CD8-positive, alpha-beta memory T cell (primary cell): ENCODE results near the gene UQCRH. TPM values are rescaled to one million over a fixed set of nuclear protein-coding genes. Genes with fewer than 3 reads are reported as not detected.
"Not testable (repeated sequence)": the region's sequence is repeated elsewhere in the genome, so short reads cannot be mapped to it uniquely, and the experiment has no call there.

Experiments used
- CTCF ChIA-PET: fragments of 350-600 bp; sonication (Branson Sonifier 250); formaldehyde crosslinking; loops from one replicate; lab custom pipeline; 2021; ENCODE audit warnings: antibody characterized with exemption; lab: Charles Lee
- POLR2A ChIA-PET: fragments of 350-600 bp; sonication (Branson Sonifier 250); formaldehyde crosslinking; loops from one replicate; lab custom pipeline; 2021; ENCODE audit warnings: antibody characterized with exemption; lab: Charles Lee
- DNase-seq, 5 donors: peaks; one replicate each; pipeline versions ENCODE4 v3.0.0 to v3.0.0-alpha.2; 2020 to 2022; ENCODE audit warnings: mixed read lengths in 1 of 5
- H3K27ac ChIP-seq: one replicate; pipeline ENCODE4 v1.7.0; 2013; ENCODE audit warnings: low read depth, mild to moderate bottlenecking, low read length, moderate library complexity
- H3K27me3 ChIP-seq: 2 replicates; pipeline ENCODE4 v1.7.0; 2013; ENCODE audit warnings: low read length, mild to moderate bottlenecking; ENCODE audit not compliant: insufficient read depth, poor library complexity, severe bottlenecking
- H3K36me3 ChIP-seq: 2 replicates; pipeline ENCODE4 v1.7.0; 2013; ENCODE audit warnings: mild to moderate bottlenecking, low read length, moderate library complexity; ENCODE audit not compliant: insufficient read depth
- H3K4me1 ChIP-seq: 2 replicates; pipeline ENCODE4 v1.7.0; 2013; ENCODE audit warnings: mild to moderate bottlenecking, low read length, moderate library complexity; ENCODE audit not compliant: insufficient read depth
- H3K4me3 ChIP-seq: 2 replicates; pipeline ENCODE4 v1.7.0; 2013; ENCODE audit warnings: mild to moderate bottlenecking, low read length
- H3K9me3 ChIP-seq: 2 replicates; pipeline ENCODE4 v1.7.0; 2013; ENCODE audit warnings: mild to moderate bottlenecking, low read length
- H3K27ac Mint-ChIP-seq, 8 donors: one replicate each; pipeline ENCODE4 v1.8.0; 2020 to 2021; ENCODE audit warnings: mixed read lengths in 8 of 8, mild to moderate bottlenecking in 6 of 8, inconsistent platforms in 3 of 8, moderate library complexity in 3 of 8
- H3K27me3 Mint-ChIP-seq, 2 donors: one replicate each; pipeline ENCODE4 v1.8.0; 2020 to 2021; ENCODE audit warnings: mixed read lengths in 2 of 2, mild to moderate bottlenecking in 1 of 2, moderate library complexity in 1 of 2
- H3K36me3 Mint-ChIP-seq, 3 donors: one replicate each; pipeline ENCODE4 v1.8.0; 2020 to 2021; ENCODE audit warnings: mixed read lengths in 3 of 3, inconsistent platforms in 1 of 3, mild to moderate bottlenecking in 1 of 3
- H3K4me1 Mint-ChIP-seq, 3 donors: one replicate each; pipeline ENCODE4 v1.8.0; 2020 to 2021; ENCODE audit warnings: mixed read lengths in 3 of 3, inconsistent platforms in 1 of 3, mild to moderate bottlenecking in 1 of 3
- H3K4me3 Mint-ChIP-seq, 7 donors: one replicate each; pipeline ENCODE4 v1.8.0; 2020 to 2021; ENCODE audit warnings: mixed read lengths in 7 of 7, mild to moderate bottlenecking in 6 of 7, moderate library complexity in 4 of 7, inconsistent platforms in 2 of 7
- H3K9me3 Mint-ChIP-seq, 5 donors: one replicate each; pipeline ENCODE4 v1.8.0; 2020 to 2022; ENCODE audit warnings: mixed read lengths in 5 of 5, mild to moderate bottlenecking in 3 of 5, moderate library complexity in 2 of 5, inconsistent platforms in 1 of 5
- polyA plus RNA-seq: library from polyadenylated mRNA; unstranded; fragments of 300-500 nt; fragmentation: Illumina TruSeq; gene quantifications from one replicate; pipeline ENCODE4 v1.2.3, GENCODE V29; 2021
- total RNA-seq, 2 experiments: library from RNA; stranded (reverse); gene quantifications; one replicate each; pipeline ENCODE4 v1.2.3, GENCODE V29; 2021

UQCRH gene
- total and polyA plus RNA-seq, 3 experiments from 2014 or later: 278 to 394 (median 371) TPM

DNA sequence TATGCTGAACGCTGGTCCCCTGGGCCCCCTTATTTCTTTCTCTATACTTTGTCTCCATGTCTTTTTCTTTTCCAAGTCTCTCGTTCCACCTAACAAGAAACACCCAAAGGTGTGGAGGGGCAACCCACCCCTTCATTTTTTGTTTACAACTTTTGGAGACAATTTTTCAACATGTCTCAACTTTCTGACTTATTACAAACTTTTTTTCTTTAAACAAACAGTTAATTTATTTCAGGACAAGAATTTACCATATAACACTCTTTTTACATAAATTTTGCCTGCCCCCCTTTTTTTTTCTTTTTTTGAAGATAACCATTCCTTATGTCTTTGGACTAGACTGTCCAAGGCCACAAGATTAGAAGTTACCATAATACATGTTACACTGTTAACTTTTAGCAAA lies 26.9 kb downstream of the UQCRH start:
- H3K27me3 Mint-ChIP-seq, H3K9me3 ChIP-seq, H3K4me3 ChIP-seq, CTCF ChIA-PET, H3K36me3 Mint-ChIP-seq, DNase-seq, H3K4me1 ChIP-seq, H3K27ac ChIP-seq, H3K9me3 Mint-ChIP-seq, POLR2A ChIA-PET, H3K27me3 ChIP-seq, H3K27ac Mint-ChIP-seq, H3K36me3 ChIP-seq, H3K4me1 Mint-ChIP-seq, H3K4me3 Mint-ChIP-seq: not testable (repeated sequence)

- peak overlapping the region in 1 of 8 donors; percentile 43 for H3K27ac Mint-ChIP-seq
- H3K36me3 ChIP-seq, DNase-seq, H3K27ac ChIP-seq, H3K4me1 Mint-ChIP-seq, H3K4me3 ChIP-seq, H3K9me3 ChIP-seq, H3K27me3 Mint-ChIP-seq, H3K36me3 Mint-ChIP-seq, POLR2A ChIA-PET, H3K27me3 ChIP-seq, H3K4me3 Mint-ChIP-seq, H3K4me1 ChIP-seq, H3K9me3 Mint-ChIP-seq: not testable (repeated sequence)
- CTCF ChIA-PET: interaction anchor here (1.4 kb wide), 1 partner anchor 9 kb away, joined by 5 read pairs; the partner anchor contains the start of gene NSUN4
Measured at GRCh38 chr1:46331786-46332540, 28.5 kb downstream of the UQCRH start.

DNA sequence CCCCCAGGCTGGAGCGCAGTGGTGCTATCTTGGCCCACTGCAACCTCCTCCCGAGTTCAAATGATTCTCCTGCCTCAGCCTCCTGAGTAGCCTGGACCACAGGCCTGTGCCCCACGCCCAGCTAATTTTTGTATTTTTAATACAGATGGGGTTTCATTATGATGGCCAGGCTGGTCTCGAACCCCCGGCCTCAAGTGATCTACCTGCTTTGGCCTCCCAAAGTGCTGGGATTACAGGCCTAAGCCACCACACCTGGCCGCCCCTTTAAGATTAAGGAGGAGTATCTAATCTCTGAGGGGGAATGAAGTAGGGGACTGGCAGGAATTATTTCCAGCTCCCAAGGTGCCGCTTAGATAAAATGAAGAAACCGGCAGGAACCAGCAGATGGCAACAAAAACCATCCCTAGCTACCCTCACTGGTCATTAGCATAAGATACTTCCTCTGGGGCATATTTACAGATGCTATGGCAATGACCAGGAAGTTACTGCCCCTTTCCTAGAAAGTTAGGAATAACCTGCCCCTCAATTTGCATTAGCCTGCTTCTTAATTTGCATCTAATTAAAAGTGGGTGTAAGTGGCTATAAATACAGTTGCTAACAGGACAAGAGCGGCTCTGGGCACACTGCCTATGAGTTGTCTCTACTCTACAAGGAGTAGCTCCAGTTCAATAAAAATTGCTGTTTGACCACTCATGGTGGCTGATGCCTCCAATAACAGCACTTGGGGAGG lies 30.0 kb downstream of the UQCRH start:
- H3K27me3 Mint-ChIP-seq: no peaks in the 10 kb centered on the region
- H3K36me3 ChIP-seq: no peaks in the 10 kb centered on the region
- H3K9me3 ChIP-seq: no peaks in the 10 kb centered on the region
- H3K27ac ChIP-seq: no peak overlapping the region
- H3K4me3 Mint-ChIP-seq: no peak overlapping the region
- H3K4me3 ChIP-seq: no peak overlapping the region
- H3K9me3 Mint-ChIP-seq: no peaks in the 10 kb centered on the region
- H3K4me1 Mint-ChIP-seq: no peaks in the 10 kb centered on the region
- ChIA-PET POLR2A (no interaction called here), CTCF (no interaction called here)
- no peak overlapping the region for H3K27ac Mint-ChIP-seq
- no peak for DNase-seq
- H3K4me1 ChIP-seq: no peaks in the 10 kb centered on the region
- no peaks in the 10 kb centered on the region for H3K27me3 ChIP-seq
- no peaks in the 10 kb centered on the region for H3K36me3 Mint-ChIP-seq

DNA sequence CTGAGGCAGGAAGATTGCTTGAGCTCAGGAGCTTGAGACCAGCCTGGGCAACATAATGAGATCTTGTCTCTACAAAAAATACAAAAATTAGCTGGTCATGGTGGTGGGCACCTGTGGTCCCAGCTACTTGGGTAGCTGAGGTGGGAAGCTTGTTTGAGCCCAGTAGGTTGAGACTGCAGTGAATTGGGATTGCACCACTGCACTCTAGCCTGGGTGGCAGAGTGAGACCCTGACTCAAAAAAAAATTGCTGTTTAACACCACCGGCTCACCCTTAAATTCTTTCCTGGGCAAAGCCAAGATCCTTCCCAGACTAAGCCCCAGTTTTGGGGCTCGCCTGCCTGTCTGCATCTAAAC lies 30.5 kb downstream of the UQCRH start:
- no peaks in the 10 kb centered on the region for H3K4me1 Mint-ChIP-seq
- H3K9me3 Mint-ChIP-seq: no peaks in the 10 kb centered on the region
- Histone ChIP-seq H3K9me3 (no peaks in the 10 kb centered on the region), H3K27me3 (no peaks in the 10 kb centered on the region), H3K4me3 (no peak overlapping the region), H3K4me1 (no peaks in the 10 kb centered on the region), H3K36me3 (no peaks in the 10 kb centered on the region), H3K27ac (no peak overlapping the region)
- DNase-seq: no peak
- H3K27me3 Mint-ChIP-seq: no peaks in the 10 kb centered on the region
- peak overlapping the region in 1 of 8 donors; percentile 19 for H3K27ac Mint-ChIP-seq
- no peaks in the 10 kb centered on the region for H3K36me3 Mint-ChIP-seq
- CTCF ChIA-PET: no interaction called here
- POLR2A ChIA-PET: no interaction called here
- H3K4me3 Mint-ChIP-seq: no peak overlapping the region

- no peaks in the 10 kb centered on the region for H3K36me3 Mint-ChIP-seq
- H3K4me3 Mint-ChIP-seq: peak overlapping the region in 1 of 7 donors; percentile 10
- Histone ChIP-seq H3K9me3 (no peaks in the 10 kb centered on the region), H3K27ac (no peak overlapping the region), H3K4me1 (peaks cover 5% of the 10 kb centered on the region), H3K27me3 (no peaks in the 10 kb centered on the region), H3K4me3 (no peak overlapping the region), H3K36me3 (no peaks in the 10 kb centered on the region)
- no peak overlapping the region for H3K27ac Mint-ChIP-seq
- H3K27me3 Mint-ChIP-seq: no peaks in the 10 kb centered on the region
- POLR2A ChIA-PET: no interaction called here
- H3K4me1 Mint-ChIP-seq: peaks cover 4 to 5% (median 5%) of the 10 kb centered on the region in 3 donors
- no peak for DNase-seq
- CTCF ChIA-PET: interaction anchor here (1.0 kb wide), 1 partner anchor 26 kb away, joined by 3 read pairs; no protein-coding TSS in a partner anchor
- H3K9me3 Mint-ChIP-seq: no peaks in the 10 kb centered on the region
Measured at GRCh38 chr1:46335081-46335480, 31.6 kb downstream of the UQCRH start.

- Mint-ChIP-seq H3K27ac (peak overlapping the region in 1 of 8 donors; percentile 70), H3K4me1 (peaks cover 26 to 27% (median 27%) of the 10 kb centered on the region in 3 donors), H3K36me3 (peaks cover 0 to 11% (median 0%) of the 10 kb centered on the region in 3 donors)
- CTCF ChIA-PET, H3K36me3 ChIP-seq, H3K27ac ChIP-seq, H3K9me3 Mint-ChIP-seq, H3K27me3 Mint-ChIP-seq, DNase-seq, POLR2A ChIA-PET, H3K4me3 ChIP-seq, H3K9me3 ChIP-seq, H3K27me3 ChIP-seq, H3K4me3 Mint-ChIP-seq: not testable (repeated sequence)
- peaks cover 14% of the 10 kb centered on the region for H3K4me1 ChIP-seq
Measured at GRCh38 chr1:46337409-46337808, 33.9 kb downstream of the UQCRH start.

- peak within 1 kb of the TSS; percentile 95 to 100 (median 99) for H3K4me3 Mint-ChIP-seq
- Histone ChIP-seq H3K27ac (peak within 1 kb of the TSS; percentile 97), H3K27me3 (no peaks in the 10 kb centered on the region), H3K4me1 (peaks cover 14% of the 10 kb centered on the region), H3K4me3 (peak within 1 kb of the TSS; percentile 98), H3K9me3 (no peaks in the 10 kb centered on the region), H3K36me3 (peaks cover 4% of the 10 kb centered on the region)
- H3K36me3 Mint-ChIP-seq: peaks cover 0 to 32% (median 1%) of the 10 kb centered on the region in 3 donors
- ChIA-PET POLR2A (interaction anchor here (2.0 kb wide), 1 partner anchor 37 kb away, joined by 12 read pairs; the partner anchor contains the start of genes LRRC41 and UQCRH), CTCF (interaction anchor here (0.9 to 4.4 kb wide), 10 partner anchors 7 to 94 kb away, joined by 3 to 21 read pairs (median 4); partner anchors contain the start of genes LRRC41, RAD54L and UQCRH)
- H3K4me1 Mint-ChIP-seq: peaks cover 36 to 46% (median 44%) of the 10 kb centered on the region in 3 donors
- H3K9me3 Mint-ChIP-seq: no peaks in the 10 kb centered on the region
- peak within 1 kb of the TSS; percentile 98 to 100 (median 99) for H3K27ac Mint-ChIP-seq
- H3K27me3 Mint-ChIP-seq: no peaks in the 10 kb centered on the region
- DNase-seq: peak; percentile 81 to 88 (median 84)
Measured at GRCh38 chr1:46340404-46341221, 37.1 kb downstream of the UQCRH start, which contains the start of gene NSUN4. NSUN4 (plus strand) TSS chr1:46340807; CDS start chr1:46340827, 20 bp downstream.
